PC-9 (cell line): ENCODE results near the gene PDF.

Experiments
- EZH2 ChIP-seq: fragments of 200-600 bp; sonication (generic); IDR thresholded peaks from 2 replicates; pipeline ENCODE4 v1.8.0; 2017; ENCODE audit warnings: antibody characterized with exemption, low read depth
- TF ChIP-seq, protein P1 (sequence below): fragments of 200-600 bp; sonication (generic); conservative IDR thresholded peaks from 2 replicates; pipeline ENCODE4 v1.6.1; 2017; ENCODE audit warnings: mixed run types, antibody characterized with exemption, mild to moderate bottlenecking, moderate library complexity

GRCh38 chr16:69324585-69325253, 5.7 kb downstream of the PDF start:
- no peak for TF ChIP-seq EZH2
- TF ChIP-seq, protein P1, sequence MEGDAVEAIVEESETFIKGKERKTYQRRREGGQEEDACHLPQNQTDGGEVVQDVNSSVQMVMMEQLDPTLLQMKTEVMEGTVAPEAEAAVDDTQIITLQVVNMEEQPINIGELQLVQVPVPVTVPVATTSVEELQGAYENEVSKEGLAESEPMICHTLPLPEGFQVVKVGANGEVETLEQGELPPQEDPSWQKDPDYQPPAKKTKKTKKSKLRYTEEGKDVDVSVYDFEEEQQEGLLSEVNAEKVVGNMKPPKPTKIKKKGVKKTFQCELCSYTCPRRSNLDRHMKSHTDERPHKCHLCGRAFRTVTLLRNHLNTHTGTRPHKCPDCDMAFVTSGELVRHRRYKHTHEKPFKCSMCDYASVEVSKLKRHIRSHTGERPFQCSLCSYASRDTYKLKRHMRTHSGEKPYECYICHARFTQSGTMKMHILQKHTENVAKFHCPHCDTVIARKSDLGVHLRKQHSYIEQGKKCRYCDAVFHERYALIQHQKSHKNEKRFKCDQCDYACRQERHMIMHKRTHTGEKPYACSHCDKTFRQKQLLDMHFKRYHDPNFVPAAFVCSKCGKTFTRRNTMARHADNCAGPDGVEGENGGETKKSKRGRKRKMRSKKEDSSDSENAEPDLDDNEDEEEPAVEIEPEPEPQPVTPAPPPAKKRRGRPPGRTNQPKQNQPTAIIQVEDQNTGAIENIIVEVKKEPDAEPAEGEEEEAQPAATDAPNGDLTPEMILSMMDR: no peak
